Cardiac muscle cell (in vitro differentiated cells and primary cell): Measurements from ENCODE around the gene TREX2. TPM values are rescaled to one million over a fixed set of nuclear protein-coding genes. Genes with fewer than 3 reads are reported as not detected.

Experiments
- DNase-seq, 2 donors: peaks; one replicate each; pipeline versions ENCODE4 v3.0.0 to v3.0.0-alpha.2; 2010 to 2017; ENCODE audit warnings: low read depth in 1 of 2, low spot score in 1 of 2
- H3K27ac ChIP-seq: fragments of 200-600 bp; sonication (generic); 2 replicates; pipeline ENCODE4 v1.5.1; 2016
- H3K27me3 ChIP-seq: fragments of 200-600 bp; sonication (generic); 2 replicates; pipeline ENCODE4 v1.6.0; 2016; ENCODE audit warnings: control low read depth
- H3K36me3 ChIP-seq: fragments of 200-600 bp; sonication (generic); 2 replicates; pipeline ENCODE4 v1.5.1; 2016; ENCODE audit warnings: control low read depth
- H3K4me1 ChIP-seq: fragments of 200-600 bp; sonication (generic); 2 replicates; pipeline ENCODE4 v1.8.1; 2017; ENCODE audit warnings: low read depth, mild to moderate bottlenecking, mixed run types
- H3K4me3 ChIP-seq: fragments of 200-600 bp; sonication (generic); 2 replicates; pipeline ENCODE4 v1.5.1; 2016; ENCODE audit warnings: mild to moderate bottlenecking
- H3K9me3 ChIP-seq: fragments of 200-600 bp; sonication (generic); 2 replicates; pipeline ENCODE4 v1.5.1; 2017; ENCODE audit warnings: low read depth, mild to moderate bottlenecking, control low read depth
- CTCF ChIP-seq: IDR thresholded peaks from 2 replicates; pipeline ENCODE4 v1.5.1; 2012; ENCODE audit warnings: low read depth, mild to moderate bottlenecking, low read length
- polyA plus RNA-seq: library from polyadenylated mRNA; unstranded; fragments of >200 nt; fragmentation: Nextera tagmentation; extraction: Ambion mirVana; gene quantifications from 2 replicates; pipeline ENCODE4 v1.2.1, GENCODE V29; 2016
- total RNA-seq: library from RNA; depleted of rRNA; stranded (reverse); fragments of >200 nt; gene quantifications from 2 replicates; pipeline ENCODE4 v1.2.3, GENCODE V29; 2016

Gene TREX2
- total and polyA plus RNA-seq, 2 experiments from 2014 or later: 0.36 TPM; not detected in 1

- Histone ChIP-seq H3K4me1 (peaks cover 6% of the 10 kb centered on the region), H3K27me3 (no peaks in the 10 kb centered on the region), H3K36me3 (no peaks in the 10 kb centered on the region), H3K27ac (no peak overlapping the region), H3K4me3 (no peak overlapping the region), H3K9me3 (no peaks in the 10 kb centered on the region)
- no peak for TF ChIP-seq CTCF
- no peak for DNase-seq
These were observed 1.7 kb upstream of the TREX2 start for GRCh38 chrX:153447581-153447960.

- TF ChIP-seq CTCF: no peak
- Histone ChIP-seq H3K27me3 (no peaks in the 10 kb centered on the region), H3K27ac (no peak overlapping the region), H3K9me3 (no peaks in the 10 kb centered on the region), H3K4me1 (peaks cover 6% of the 10 kb centered on the region), H3K4me3 (no peak overlapping the region), H3K36me3 (no peaks in the 10 kb centered on the region)
- DNase-seq: no peak
These were observed 1.2 kb upstream of the TREX2 start for GRCh38 chrX:153446950-153447580.

- Histone ChIP-seq H3K9me3 (no peaks in the 10 kb centered on the region), H3K27ac (no peak overlapping the region), H3K4me1 (peaks cover 3% of the 10 kb centered on the region), H3K27me3 (no peaks in the 10 kb centered on the region), H3K4me3 (no peak overlapping the region), H3K36me3 (no peaks in the 10 kb centered on the region)
- DNase-seq: no peak
- no peak for TF ChIP-seq CTCF
These were observed 730 bp upstream of the TREX2 start for GRCh38 chrX:153446636-153446936.

GRCh38 chrX:153445106-153445855 is 575 bp downstream of the TREX2 start:
- no peak for DNase-seq

GRCh38 chrX:153444333-153445011 is 1.4 kb downstream of the TREX2 start:
- no peak for TF ChIP-seq CTCF
- no peaks in the 10 kb centered on the region for H3K9me3 ChIP-seq
- H3K4me3 ChIP-seq: no peak overlapping the region
- H3K4me1 ChIP-seq: no peaks in the 10 kb centered on the region
- no peaks in the 10 kb centered on the region for H3K36me3 ChIP-seq
- no peak overlapping the region for H3K27ac ChIP-seq
- DNase-seq: no peak
- no peaks in the 10 kb centered on the region for H3K27me3 ChIP-seq

More at GRCh38 chrX:153445106-153445855, 575 bp downstream of the TREX2 start:
- no peak overlapping the region for H3K4me3 ChIP-seq
- no peak for TF ChIP-seq CTCF
- H3K4me1 ChIP-seq: no peaks in the 10 kb centered on the region
- H3K36me3 ChIP-seq: no peaks in the 10 kb centered on the region
- no peaks in the 10 kb centered on the region for H3K27me3 ChIP-seq
- no peaks in the 10 kb centered on the region for H3K9me3 ChIP-seq
- no peak overlapping the region for H3K27ac ChIP-seq
